HepG2 (cell line): Measurements from ENCODE around the gene ZNF584. TPM values are rescaled to one million over a fixed set of nuclear protein-coding genes. Genes with fewer than 3 reads are reported as not detected.

Experiments
- ARNTL ChIP-seq: sonication (generic); formaldehyde crosslinking; IDR thresholded peaks from 2 replicates; pipeline ENCODE4 v1.4.0; 2020; ENCODE audit warnings: mild to moderate bottlenecking, missing genetic modification reagents
- CENPT ChIP-seq: sonication (generic); formaldehyde crosslinking; IDR thresholded peaks from 2 replicates; pipeline ENCODE4 v1.8.0; 2022; ENCODE audit warnings: low read depth, mild to moderate bottlenecking, moderate library complexity, missing genetic modification reagents
- DPF2 ChIP-seq: sonication (generic); formaldehyde crosslinking; IDR thresholded peaks from 2 replicates; pipeline ENCODE4 v1.4.0; 2020; ENCODE audit warnings: mild to moderate bottlenecking, low read depth, missing genetic modification reagents, borderline replicate concordance
- NR2C2 ChIP-seq: sonication (generic); formaldehyde crosslinking; IDR thresholded peaks from 2 replicates; pipeline ENCODE4 v1.4.0; 2020; ENCODE audit warnings: missing genetic modification reagents, mild to moderate bottlenecking, moderate library complexity, borderline replicate concordance
- POLR2A ChIP-seq, 2 experiments: IDR thresholded peaks; 2 replicates each; pipeline ENCODE4 v1.6.1; 2011; ENCODE audit warnings: low read depth in 2 of 2, low read length in 2 of 2, mild to moderate bottlenecking in 1 of 2, moderate library complexity in 1 of 2; ENCODE audit not compliant: insufficient read depth in 1 of 2
- PRMT3 ChIP-seq: sonication (generic); formaldehyde crosslinking; IDR thresholded peaks from 2 replicates; pipeline ENCODE4 v1.8.1; 2022; ENCODE audit warnings: low read depth, mild to moderate bottlenecking, moderate library complexity, missing genetic modification reagents, borderline replicate concordance
- RBM39 ChIP-seq: fragments of 200-400 bp; formaldehyde crosslinking; IDR thresholded peaks from one replicate; pipeline ENCODE4 v1.6.1; 2018; ENCODE audit warnings: antibody characterized with exemption, mild to moderate bottlenecking, low read depth, low read length; ENCODE audit not compliant: poor library complexity, severe bottlenecking
- ZFX ChIP-seq: sonication (generic); formaldehyde crosslinking; IDR thresholded peaks from 2 replicates; pipeline ENCODE4 v1.4.0; 2020; ENCODE audit warnings: mild to moderate bottlenecking, low read depth, missing genetic modification reagents, moderate library complexity
- ZFY ChIP-seq: sonication (generic); formaldehyde crosslinking; IDR thresholded peaks from 2 replicates; pipeline ENCODE4 v1.4.0; 2020; ENCODE audit warnings: missing genetic modification reagents
- ZNF12 ChIP-seq: sonication (generic); formaldehyde crosslinking; IDR thresholded peaks from 2 replicates; pipeline ENCODE4 v1.5.0; 2020; ENCODE audit warnings: missing genetic modification reagents
- ZNF3 ChIP-seq: IDR thresholded peaks from 2 replicates; pipeline ENCODE4 v1.7.0; 2017; ENCODE audit warnings: inconsistent platforms
- ZNF788 ChIP-seq: sonication (generic); formaldehyde crosslinking; IDR thresholded peaks from 2 replicates; pipeline ENCODE4 v1.5.0; 2020; ENCODE audit warnings: mild to moderate bottlenecking, missing genetic modification reagents, borderline replicate concordance
- polyA plus RNA-seq, 8 experiments: library from polyadenylated mRNA; depleted of rRNA in 3 of 8; stranded (reverse) in 7 of 8; unstranded in 1 of 8; fragments of >200 nt; fragmentation: Illumina TruSeq in 4 of 8; extraction: Trizol in 4 of 8; gene quantifications; 2 replicates each; pipeline versions ENCODE4 v1.2.1 to v1.2.3, GENCODE V29; 2011 to 2016; ENCODE audit warnings: low read depth in 4 of 8, missing spikeins in 1 of 8, mixed read lengths in 1 of 8; ENCODE audit not compliant: insufficient read depth in 1 of 8
- total RNA-seq, 5 experiments: library from RNA; depleted of rRNA; stranded (reverse); fragments of >200 nt; fragmentation: Illumina TruSeq; extraction: Trizol; gene quantifications; 2 replicates each; pipeline ENCODE4 v1.2.3, GENCODE V29; 2016; ENCODE audit warnings: low read depth in 1 of 5
- TF ChIP-seq, protein P1 (sequence below): sonication (generic); formaldehyde crosslinking; IDR thresholded peaks from 2 replicates; pipeline ENCODE4 v1.4.0; 2020; ENCODE audit warnings: mild to moderate bottlenecking, missing genetic modification reagents
- TF ChIP-seq, protein P2 (sequence below): sonication (generic); formaldehyde crosslinking; IDR thresholded peaks from 2 replicates; pipeline ENCODE4 v1.4.0; 2020; ENCODE audit warnings: missing genetic modification reagents, mild to moderate bottlenecking, borderline replicate concordance
- TF ChIP-seq, protein P3 (sequence below): sonication (generic); formaldehyde crosslinking; IDR thresholded peaks from 2 replicates; pipeline ENCODE4 v1.8.0; 2022; ENCODE audit warnings: mild to moderate bottlenecking, missing genetic modification reagents, moderate library complexity
- TF ChIP-seq, protein P4 (sequence below): sonication (generic); formaldehyde crosslinking; IDR thresholded peaks from 2 replicates; pipeline ENCODE4 v1.5.1; 2020; ENCODE audit warnings: mild to moderate bottlenecking, moderate library complexity, missing genetic modification reagents
- TF ChIP-seq, protein P5 (sequence below): sonication (generic); formaldehyde crosslinking; IDR thresholded peaks from 2 replicates; pipeline ENCODE4 v1.5.1; 2020; ENCODE audit warnings: missing genetic modification reagents, mild to moderate bottlenecking, borderline replicate concordance
- TF ChIP-seq, protein P6 (sequence below): sonication (generic); formaldehyde crosslinking; IDR thresholded peaks from 2 replicates; pipeline ENCODE4 v1.5.1; 2020; ENCODE audit warnings: mild to moderate bottlenecking, missing genetic modification reagents, moderate library complexity

The ZNF584 gene
- total and polyA plus RNA-seq, 2 of the 13 experiments (the other 11 are each of a cell fraction or from before 2014, with no cell fraction given), result 2.4 to 7.0 TPM

DNA sequence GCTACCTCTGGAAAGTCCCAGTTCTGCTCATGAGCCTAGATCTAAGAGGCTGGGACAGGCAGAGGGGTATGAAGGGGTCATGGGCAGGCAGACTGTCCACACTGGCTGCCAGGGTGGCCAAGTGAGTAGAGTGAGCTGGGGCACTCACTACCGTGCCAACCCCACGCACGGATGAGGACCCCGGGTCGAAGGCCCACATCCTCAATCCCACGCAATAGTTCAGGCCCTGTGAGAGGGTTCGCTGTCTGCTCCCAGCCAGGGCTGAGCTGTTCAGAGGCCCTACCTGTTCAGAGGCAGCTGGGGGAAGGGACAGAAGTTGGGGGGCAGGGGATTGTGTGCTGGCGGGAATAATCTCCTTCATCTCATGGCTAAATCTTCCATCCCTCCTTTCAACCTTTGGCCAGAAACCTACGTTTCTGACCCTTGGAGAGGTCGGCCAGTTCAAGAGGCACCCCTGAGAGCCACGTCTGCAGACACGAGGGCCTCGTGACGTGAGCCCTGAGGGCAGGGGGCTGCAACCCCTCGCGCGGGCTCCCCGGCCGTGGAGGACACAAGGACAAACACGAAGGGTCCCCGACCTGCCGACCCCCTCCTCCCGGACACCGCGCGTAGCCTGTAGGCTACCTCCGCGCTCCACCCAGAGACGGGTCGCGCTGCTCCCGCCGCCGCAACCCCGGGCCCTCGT, 22.4 kb upstream of the ZNF584 start (continued):
- TF ChIP-seq PRMT3 (CRISPR knock-in tag), result 0 out of 2 replicates have a peak, but pooled peaks have one; percentile 39
- TF ChIP-seq ZNF788 (CRISPR knock-in tag), result 0 out of 2 replicates have a peak, but pooled peaks have one; percentile 15
- TF ChIP-seq NR2C2, result no peak
- TF ChIP-seq, protein P1, sequence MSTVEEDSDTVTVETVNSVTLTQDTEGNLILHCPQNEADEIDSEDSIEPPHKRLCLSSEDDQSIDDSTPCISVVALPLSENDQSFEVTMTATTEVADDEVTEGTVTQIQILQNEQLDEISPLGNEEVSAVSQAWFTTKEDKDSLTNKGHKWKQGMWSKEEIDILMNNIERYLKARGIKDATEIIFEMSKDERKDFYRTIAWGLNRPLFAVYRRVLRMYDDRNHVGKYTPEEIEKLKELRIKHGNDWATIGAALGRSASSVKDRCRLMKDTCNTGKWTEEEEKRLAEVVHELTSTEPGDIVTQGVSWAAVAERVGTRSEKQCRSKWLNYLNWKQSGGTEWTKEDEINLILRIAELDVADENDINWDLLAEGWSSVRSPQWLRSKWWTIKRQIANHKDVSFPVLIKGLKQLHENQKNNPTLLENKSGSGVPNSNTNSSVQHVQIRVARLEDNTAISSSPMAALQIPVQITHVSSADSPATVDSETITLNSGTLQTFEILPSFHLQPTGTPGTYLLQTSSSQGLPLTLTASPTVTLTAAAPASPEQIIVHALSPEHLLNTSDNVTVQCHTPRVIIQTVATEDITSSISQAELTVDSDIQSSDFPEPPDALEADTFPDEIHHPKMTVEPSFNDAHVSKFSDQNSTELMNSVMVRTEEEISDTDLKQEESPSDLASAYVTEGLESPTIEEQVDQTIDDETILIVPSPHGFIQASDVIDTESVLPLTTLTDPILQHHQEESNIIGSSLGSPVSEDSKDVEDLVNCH (CRISPR knock-in tag), result 0 out of 2 replicates have a peak, but pooled peaks have one; percentile 48
- no peak for TF ChIP-seq ZFX (CRISPR knock-in tag)
- TF ChIP-seq ZFY (CRISPR knock-in tag), result no peak
- TF ChIP-seq, protein P2, sequence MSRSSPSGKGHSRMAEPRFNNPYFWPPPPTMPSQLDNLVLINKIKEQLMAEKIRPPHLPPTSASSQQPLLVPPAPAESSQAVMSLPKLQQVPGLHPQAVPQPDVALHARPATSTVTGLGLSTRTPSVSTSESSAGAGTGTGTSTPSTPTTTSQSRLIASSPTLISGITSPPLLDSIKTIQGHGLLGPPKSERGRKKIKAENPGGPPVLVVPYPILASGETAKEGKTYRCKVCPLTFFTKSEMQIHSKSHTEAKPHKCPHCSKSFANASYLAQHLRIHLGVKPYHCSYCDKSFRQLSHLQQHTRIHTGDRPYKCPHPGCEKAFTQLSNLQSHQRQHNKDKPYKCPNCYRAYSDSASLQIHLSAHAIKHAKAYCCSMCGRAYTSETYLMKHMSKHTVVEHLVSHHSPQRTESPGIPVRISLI (CRISPR knock-in tag), result 0 out of 2 replicates have a peak, but pooled peaks have one; percentile 7
- TF ChIP-seq POLR2A (IDR thresholded peaks at IDR 0.05; ENCODE audit: insufficient read depth in 1 of 2, low read depth in 2 of 2, low read length in 2 of 2), result peak in 1 of 2 experiments; percentile 23; a peak in 1 of 4 replicates
- TF ChIP-seq CENPT (CRISPR knock-in tag), result no peak; the same call in 1 of the 2 replicates
- 0 out of 2 replicates have a peak, but pooled peaks have one; percentile 23 for TF ChIP-seq ZNF3 (CRISPR knock-in tag)
- no peak for TF ChIP-seq ZNF12 (CRISPR knock-in tag)
- TF ChIP-seq DPF2 (CRISPR knock-in tag), result 0 out of 2 replicates have a peak, but pooled peaks have one; percentile 13
- TF ChIP-seq, protein P3, sequence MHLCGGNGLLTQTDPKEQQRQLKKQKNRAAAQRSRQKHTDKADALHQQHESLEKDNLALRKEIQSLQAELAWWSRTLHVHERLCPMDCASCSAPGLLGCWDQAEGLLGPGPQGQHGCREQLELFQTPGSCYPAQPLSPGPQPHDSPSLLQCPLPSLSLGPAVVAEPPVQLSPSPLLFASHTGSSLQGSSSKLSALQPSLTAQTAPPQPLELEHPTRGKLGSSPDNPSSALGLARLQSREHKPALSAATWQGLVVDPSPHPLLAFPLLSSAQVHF (CRISPR knock-in tag), result no peak
- TF ChIP-seq, protein P4, sequence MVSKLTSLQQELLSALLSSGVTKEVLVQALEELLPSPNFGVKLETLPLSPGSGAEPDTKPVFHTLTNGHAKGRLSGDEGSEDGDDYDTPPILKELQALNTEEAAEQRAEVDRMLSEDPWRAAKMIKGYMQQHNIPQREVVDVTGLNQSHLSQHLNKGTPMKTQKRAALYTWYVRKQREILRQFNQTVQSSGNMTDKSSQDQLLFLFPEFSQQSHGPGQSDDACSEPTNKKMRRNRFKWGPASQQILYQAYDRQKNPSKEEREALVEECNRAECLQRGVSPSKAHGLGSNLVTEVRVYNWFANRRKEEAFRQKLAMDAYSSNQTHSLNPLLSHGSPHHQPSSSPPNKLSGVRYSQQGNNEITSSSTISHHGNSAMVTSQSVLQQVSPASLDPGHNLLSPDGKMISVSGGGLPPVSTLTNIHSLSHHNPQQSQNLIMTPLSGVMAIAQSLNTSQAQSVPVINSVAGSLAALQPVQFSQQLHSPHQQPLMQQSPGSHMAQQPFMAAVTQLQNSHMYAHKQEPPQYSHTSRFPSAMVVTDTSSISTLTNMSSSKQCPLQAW (CRISPR knock-in tag), result 0 out of 2 replicates have a peak, but pooled peaks have one; percentile 35
- TF ChIP-seq ARNTL (CRISPR knock-in tag), result peak; percentile 25; the same call in 1 of the 2 replicates
- TF ChIP-seq, protein P5, sequence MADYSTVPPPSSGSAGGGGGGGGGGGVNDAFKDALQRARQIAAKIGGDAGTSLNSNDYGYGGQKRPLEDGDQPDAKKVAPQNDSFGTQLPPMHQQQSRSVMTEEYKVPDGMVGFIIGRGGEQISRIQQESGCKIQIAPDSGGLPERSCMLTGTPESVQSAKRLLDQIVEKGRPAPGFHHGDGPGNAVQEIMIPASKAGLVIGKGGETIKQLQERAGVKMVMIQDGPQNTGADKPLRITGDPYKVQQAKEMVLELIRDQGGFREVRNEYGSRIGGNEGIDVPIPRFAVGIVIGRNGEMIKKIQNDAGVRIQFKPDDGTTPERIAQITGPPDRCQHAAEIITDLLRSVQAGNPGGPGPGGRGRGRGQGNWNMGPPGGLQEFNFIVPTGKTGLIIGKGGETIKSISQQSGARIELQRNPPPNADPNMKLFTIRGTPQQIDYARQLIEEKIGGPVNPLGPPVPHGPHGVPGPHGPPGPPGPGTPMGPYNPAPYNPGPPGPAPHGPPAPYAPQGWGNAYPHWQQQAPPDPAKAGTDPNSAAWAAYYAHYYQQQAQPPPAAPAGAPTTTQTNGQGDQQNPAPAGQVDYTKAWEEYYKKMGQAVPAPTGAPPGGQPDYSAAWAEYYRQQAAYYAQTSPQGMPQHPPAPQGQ (CRISPR knock-in tag), result no peak
- peak; percentile 71 for TF ChIP-seq RBM39
- TF ChIP-seq, protein P6, sequence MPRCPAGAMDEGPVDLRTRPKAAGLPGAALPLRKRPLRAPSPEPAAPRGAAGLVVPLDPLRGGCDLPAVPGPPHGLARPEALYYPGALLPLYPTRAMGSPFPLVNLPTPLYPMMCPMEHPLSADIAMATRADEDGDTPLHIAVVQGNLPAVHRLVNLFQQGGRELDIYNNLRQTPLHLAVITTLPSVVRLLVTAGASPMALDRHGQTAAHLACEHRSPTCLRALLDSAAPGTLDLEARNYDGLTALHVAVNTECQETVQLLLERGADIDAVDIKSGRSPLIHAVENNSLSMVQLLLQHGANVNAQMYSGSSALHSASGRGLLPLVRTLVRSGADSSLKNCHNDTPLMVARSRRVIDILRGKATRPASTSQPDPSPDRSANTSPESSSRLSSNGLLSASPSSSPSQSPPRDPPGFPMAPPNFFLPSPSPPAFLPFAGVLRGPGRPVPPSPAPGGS, result 0 out of 2 replicates have a peak, but pooled peaks have one; percentile 16
